HEK293T (cell line): ENCODE results near the gene NEUROD6.

Experiments used
- BHLHE40 ChIP-seq: fragments of 450-650 bp; IDR thresholded peaks from 2 replicates; pipeline ENCODE4 v1.6.1; 2016; ENCODE audit warnings: mild to moderate bottlenecking, moderate library complexity, borderline replicate concordance
- ELF4 ChIP-seq: fragments of 450-650 bp; IDR thresholded peaks from 2 replicates; pipeline ENCODE4 v1.6.1; 2017; ENCODE audit warnings: antibody characterized with exemption
- FOXK2 ChIP-seq: fragments of 450-650 bp; IDR thresholded peaks from 2 replicates; pipeline ENCODE4 v1.6.1; 2016; ENCODE audit warnings: mild to moderate bottlenecking
- FOXM1 ChIP-seq: fragments of 450-650 bp; IDR thresholded peaks from 2 replicates; pipeline ENCODE4 v1.6.1; 2017; ENCODE audit warnings: mild to moderate bottlenecking, borderline replicate concordance
- L3MBTL2 ChIP-seq: fragments of 450-650 bp; conservative IDR thresholded peaks from 2 replicates; pipeline ENCODE4 v1.6.1; 2016; ENCODE audit warnings: mild to moderate bottlenecking
- NFRKB ChIP-seq: fragments of 450-650 bp; IDR thresholded peaks from 2 replicates; pipeline ENCODE4 v1.6.1; 2016; ENCODE audit warnings: mild to moderate bottlenecking, moderate library complexity
- SUZ12 ChIP-seq: fragments of 450-650 bp; IDR thresholded peaks from 2 replicates; pipeline ENCODE4 v1.6.1; 2016; ENCODE audit warnings: mild to moderate bottlenecking

- TF ChIP-seq FOXK2: no peak
- TF ChIP-seq NFRKB: no peak
- no peak for TF ChIP-seq L3MBTL2
- TF ChIP-seq SUZ12: no peak
- no peak for TF ChIP-seq FOXM1
- TF ChIP-seq ELF4: no peak
- TF ChIP-seq BHLHE40: no peak
These were observed 24.8 kb downstream of the NEUROD6 start for GRCh38 chr7:31315758-31316157.
